Vagina (tissue), 2 donors: ENCODE data around the gene FBXL14.
A peak's percentile ranks its signal among the peaks of the same experiment; 100 is the strongest.

Source experiments
- CTCF ChIP-seq, 3 experiments: fragments of 450-650 bp in 2 of 3; fragments of 200-600 bp in 1 of 3; sonication (generic) in 1 of 3; IDR thresholded peaks; one replicate each; pipeline ENCODE4 v1.5.1; 2017 to 2019; ENCODE audit warnings: antibody characterized with exemption in 3 of 3, mild to moderate bottlenecking in 2 of 3, moderate library complexity in 2 of 3
- POLR2A ChIP-seq, 2 donors: fragments of 450-650 bp; IDR thresholded peaks; one replicate each; pipeline ENCODE4 v1.6.1; 2017; ENCODE audit warnings: antibody characterized with exemption in 2 of 2, mild to moderate bottlenecking in 2 of 2, moderate library complexity in 2 of 2
- POLR2AphosphoS5 ChIP-seq, 2 donors: sonication (generic); formaldehyde crosslinking; IDR thresholded peaks; one replicate each; pipeline ENCODE4 v1.9.0; 2017; ENCODE audit warnings: antibody characterized with exemption in 2 of 2, mild to moderate bottlenecking in 2 of 2, low read depth in 1 of 2; ENCODE audit not compliant: insufficient read depth in 1 of 2

DNA sequence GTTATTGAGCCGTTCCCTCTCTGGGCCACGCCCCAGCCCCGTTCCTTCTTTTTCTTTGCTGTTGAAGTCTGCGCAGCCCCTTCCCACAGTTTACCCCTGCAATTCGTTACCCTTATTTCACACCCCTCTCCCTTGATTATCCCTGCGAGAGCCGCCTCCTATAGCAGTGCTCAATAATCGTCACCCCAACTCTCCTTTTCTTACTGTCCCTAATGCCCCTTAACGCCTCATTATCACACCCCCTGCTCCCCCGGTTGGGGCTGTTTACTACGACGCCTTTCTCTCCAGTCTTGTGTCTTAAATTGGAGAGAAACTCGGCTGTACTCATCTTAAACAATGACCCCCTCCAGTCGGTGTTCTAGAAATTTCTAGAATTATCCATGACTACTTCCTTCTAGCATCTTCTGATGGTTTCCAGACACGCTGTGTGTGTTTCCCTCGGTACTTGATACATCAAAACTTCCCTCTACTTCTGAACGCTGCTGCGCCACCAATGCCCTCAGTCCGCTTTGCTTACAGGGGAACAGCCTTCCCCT is 713 bp upstream of the FBXL14 start:
- peak; percentile 34 to 84 for TF ChIP-seq POLR2AphosphoS5 (IDR thresholded peaks at IDR 0.05; ENCODE audit: insufficient read depth in 1 of 2, low read depth in 1 of 2)
- TF ChIP-seq CTCF (IDR thresholded peaks at IDR 0.05), result no peak
- TF ChIP-seq POLR2A (IDR thresholded peaks at IDR 0.05), result no peak
